ENCODE measurements around the gene PTGER3.
"Not testable (repeated sequence)": the region's sequence is repeated elsewhere in the genome, so short reads cannot be mapped to it uniquely, and the experiment has no call there.

Gene PTGER3

GRCh38 chr1:70941563-70941962, 106.1 kb downstream of the PTGER3 start:
- DNase-seq: no peak

- DNase-seq: not testable (repeated sequence)
These were observed 107.2 kb downstream of the PTGER3 start for GRCh38 chr1:70940398-70940797.

- no peak for DNase-seq
These were observed 113.2 kb downstream of the PTGER3 start for GRCh38 chr1:70934194-70934961.

GRCh38 chr1:70930062-70930461, 117.6 kb downstream of the PTGER3 start:
- DNase-seq: no peak

GRCh38 chr1:70922196-70922595, 125.4 kb downstream of the PTGER3 start:
- DNase-seq: no peak
